Medulla oblongata (tissue), 1 donor: Measurements from ENCODE around the gene AGRN.

Experiments
- DNase-seq: peaks from one replicate; pipeline ENCODE4 v3.0.0-alpha.2; 2015; ENCODE audit errors: extremely low spot score

Gene AGRN

DNA sequence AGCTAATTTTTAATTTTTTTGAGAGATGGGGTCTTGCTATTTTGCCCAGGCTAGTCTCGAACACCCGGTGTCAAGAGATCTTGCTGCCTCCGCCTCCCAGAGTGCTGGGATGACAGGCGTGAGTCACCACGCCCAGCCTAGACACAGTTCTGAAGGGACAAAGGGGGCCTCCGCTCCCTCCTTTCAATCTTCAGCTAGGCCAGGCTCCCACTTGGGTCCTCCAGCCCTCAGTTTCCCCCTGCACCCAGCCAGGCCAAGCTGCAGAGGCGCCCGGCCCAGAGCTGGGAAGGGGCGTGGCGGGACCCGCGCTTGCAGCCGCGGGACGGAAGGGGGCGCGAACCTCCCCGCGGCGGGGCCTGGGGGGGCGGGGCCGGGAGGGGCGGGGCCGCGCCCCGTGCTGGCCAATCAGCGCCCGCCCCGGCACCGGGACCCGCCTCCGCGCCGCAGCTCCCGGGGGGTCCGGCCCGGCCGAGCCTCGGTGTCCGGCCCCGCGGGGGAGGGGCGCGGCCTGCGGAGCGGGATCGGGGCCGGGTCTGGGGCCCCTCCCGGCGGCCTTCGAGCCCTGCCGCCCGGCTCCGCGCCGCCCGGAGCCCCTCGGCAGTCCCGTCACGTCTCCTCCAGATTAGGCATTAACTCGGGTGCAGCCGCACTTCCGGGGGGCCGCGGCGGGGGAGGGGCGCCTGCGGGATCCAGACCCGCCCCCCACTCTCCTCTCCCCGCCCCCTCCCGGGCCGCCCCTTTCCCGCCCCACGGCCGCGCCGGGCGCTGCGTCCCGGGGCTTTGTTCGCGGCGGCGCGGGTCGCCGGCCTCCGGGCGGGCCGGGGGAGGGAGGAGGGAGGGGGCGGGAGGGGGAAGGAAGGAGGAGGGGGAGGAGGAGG, 559 bp upstream of the AGRN start:
- DNase-seq: peak; percentile 87

DNA sequence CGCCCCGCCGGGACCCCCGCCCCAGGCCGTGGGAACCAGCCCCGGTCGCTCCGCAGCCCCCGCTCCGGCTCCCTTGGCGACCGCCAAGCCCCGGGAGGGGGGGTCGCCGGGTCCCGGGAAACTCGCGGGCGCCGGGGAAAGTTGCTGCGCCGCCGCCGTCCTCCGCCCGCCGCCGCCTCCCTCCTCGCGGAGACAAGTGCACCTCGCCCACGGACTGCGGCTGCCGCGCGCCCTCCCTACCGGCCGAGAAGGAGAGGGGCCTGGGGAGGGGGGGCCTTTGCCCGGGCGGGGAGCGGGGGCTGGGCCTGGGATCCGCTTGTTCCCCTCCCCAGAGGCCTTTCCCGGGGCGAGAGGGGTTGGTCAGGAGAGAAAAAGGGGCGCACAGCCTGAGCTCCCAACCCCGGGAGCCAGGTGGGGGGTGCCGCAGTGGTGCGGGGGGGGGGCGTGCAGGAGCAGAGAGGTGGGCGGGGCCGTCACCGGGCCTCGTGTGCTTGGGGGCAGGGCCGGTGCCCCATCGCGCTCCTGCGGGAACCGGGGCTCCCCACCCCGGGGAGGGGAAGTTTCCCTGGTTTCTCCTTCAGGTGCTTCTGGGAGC, 592 bp downstream of the AGRN start:
- DNase-seq: no peak

DNA sequence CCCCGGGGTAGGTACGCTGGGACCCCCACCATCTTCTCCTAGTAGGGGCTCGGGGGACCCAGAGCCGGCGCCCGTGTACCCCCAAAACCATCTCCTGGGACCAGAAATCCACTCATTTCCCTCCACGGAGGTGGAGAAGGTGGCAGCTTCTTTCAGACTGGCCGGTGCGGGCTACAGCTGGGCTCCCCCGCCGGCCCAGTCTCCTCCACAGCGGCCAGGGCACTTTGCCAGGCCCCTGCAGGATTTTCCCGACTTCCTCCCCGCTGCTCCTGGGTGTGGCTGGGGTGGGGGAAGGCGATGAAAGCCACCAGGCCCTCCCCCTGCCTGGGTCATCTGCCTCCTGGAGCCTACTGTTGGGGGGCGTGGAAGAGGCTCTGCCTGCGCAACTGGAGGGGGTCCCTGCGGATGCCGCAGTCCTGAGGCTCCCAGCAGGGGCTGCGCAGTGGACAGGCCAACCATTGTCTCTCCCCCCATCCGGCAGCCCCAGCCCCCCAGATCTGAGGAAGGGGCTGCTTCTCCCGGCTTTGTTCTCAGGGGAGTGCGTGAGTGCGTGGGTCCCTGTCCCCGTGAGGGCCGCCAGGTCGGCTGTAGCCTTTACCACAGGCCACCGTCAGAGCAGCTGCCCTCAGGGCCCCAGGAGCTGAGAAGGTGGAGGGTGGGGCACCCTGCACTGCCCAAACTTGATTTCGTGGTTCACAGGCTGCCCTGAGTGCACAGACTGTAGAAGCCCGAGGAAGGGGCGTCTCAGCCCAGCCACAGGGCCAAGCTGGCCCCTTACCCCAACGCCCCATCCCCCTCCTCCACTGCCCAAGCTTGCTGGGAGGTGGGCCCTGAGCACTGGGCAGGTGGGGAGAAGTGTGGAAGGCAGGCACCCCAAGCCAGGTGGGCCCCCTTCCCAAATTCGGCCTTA, 1.3 kb downstream of the AGRN start:
- DNase-seq: no peak

DNA sequence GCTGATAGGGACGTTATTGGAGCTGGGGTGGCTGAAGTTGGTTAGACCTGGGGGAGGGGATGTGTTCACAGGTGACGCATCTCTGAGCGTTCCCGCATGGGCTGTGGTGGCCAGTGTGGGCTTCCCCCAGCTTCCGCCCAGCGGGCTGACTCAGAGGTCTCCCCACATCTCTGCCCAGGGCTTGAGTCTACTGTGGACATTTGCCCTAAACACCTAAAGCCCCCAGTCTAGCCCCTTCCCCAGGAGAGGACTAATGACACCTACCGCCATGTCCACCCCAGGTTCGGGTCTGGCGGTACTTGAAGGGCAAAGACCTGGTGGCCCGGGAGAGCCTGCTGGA, 2.0 kb downstream of the AGRN start:
- no peak for DNase-seq

DNA sequence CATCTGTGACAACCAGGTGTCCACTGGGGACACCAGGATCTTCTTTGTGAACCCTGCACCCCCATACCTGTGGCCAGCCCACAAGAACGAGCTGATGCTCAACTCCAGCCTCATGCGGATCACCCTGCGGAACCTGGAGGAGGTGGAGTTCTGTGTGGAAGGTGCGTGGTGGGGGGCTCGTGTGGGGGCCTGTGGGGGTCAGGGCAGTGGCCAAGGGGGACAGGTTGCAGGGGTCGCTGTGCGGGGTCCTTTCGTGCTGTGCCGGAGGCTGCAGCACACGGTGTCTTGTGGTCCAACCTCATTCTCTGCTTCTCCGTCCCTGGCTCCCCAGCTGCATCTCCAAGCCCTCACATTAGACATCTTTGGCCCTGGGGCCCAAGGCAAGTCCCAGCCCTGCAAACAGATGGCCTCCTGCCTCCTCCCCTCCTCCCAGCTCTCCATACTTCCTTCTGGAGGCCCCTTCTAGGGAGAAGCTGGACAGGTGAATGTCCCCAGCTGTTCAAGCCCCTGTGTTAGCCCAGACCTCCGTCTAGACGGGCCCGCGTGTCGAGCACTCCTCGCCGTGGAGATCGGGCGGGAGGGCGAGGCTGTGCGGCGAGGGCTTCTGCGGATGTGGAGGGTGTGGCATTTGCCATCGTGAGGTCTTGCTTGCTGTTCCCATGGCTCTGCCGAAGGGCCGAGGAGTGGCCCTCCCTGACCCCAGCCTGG, 2.5 kb downstream of the AGRN start:
- DNase-seq: no peak

DNA sequence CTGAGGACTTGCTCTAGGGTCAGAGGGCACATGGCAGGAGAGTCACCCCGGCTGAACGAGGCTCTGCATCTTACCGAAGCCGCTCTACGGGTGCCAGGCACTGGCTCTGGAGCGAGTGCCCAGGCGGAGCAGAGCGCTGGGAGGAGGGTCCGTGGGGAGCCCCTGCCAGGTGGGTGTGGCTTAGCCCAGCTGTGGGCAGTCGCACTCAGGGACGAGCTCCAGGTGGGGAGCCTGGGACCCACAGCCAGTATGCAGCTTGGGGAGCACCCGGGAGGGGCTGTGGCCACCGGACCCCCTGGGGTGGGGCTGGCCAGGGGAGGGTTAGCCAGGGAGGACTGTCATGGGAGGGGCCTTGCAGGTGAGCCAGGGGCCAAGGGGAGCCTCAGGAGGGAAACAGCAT, 3.8 kb downstream of the AGRN start:
- DNase-seq: no peak

DNA sequence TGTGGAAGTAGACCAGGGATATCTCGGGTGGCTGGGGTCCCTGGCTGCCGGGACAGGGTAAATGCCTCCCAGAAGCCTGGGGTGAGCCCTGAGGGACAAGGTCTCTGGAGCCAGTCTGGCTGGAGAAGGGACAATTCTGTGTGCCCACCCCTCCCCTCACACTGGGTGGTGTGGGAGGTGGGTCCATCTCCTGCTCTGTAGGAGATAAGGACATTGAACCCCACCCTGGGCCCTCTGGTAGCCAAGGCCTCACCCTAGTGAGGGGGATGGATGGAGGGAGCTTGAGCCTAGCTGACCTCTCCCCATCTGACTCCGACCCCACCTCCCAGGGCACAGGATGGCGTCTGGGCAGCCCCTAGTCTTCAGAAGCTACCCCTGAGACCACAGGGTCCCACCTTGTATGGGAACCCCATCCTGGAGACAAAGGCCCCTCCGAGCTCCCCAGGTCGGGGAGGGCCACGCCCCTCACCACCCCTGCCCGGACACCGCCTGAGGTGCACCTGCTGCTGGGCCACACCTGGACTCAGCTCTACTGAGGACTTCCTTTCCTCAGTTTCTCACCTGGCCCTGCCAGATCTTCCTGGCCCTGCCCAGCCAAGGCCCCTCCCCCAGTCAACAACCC, 4.3 kb downstream of the AGRN start:
- DNase-seq: no peak

DNA sequence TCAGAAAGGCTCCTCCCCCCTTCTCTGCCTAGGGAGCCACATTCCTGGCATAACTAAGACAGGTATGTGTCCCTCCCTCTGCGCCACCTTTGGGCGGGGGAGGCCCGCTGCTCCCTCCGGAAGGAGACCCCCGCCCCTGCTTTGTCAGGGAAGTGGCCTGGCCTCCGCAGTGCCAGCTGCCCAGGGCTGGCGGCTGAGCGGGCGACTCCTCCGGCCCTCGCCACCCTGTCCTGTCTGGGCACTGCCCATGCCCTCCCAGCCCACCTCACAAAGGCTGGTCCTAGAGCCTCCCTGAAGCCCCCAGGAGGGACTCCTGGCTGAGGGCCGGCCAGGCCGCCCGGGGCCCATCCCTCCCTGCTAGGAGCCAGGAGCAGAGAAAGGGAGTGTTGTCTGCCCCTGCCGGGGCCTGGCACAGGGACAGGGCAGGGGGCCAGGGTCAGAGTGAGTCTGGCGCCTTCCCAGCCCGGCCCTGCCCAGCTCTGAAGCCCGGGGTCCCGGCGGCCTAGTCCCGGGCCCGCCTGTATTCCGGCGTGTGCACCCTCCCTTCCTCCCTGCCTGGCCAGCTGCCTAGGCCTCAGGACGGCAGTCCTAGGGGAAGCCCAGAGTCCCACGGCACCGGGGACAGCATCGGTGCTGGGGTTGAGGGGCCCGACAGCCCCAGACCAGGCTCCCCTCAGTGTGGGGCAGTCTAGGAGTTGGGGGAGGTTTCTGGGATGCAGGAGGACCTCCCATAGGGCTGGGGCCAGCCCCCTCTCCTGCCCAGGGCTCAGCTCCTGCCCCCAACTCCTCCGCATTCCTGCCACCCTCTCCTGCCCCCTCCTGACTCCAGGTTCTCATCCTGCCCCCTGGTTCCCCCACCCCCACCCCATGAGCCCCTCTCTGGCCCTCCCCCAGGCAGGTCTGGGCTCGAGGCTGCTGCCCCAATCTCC, 5.1 kb downstream of the AGRN start:
- peak; percentile 29 for DNase-seq

DNA sequence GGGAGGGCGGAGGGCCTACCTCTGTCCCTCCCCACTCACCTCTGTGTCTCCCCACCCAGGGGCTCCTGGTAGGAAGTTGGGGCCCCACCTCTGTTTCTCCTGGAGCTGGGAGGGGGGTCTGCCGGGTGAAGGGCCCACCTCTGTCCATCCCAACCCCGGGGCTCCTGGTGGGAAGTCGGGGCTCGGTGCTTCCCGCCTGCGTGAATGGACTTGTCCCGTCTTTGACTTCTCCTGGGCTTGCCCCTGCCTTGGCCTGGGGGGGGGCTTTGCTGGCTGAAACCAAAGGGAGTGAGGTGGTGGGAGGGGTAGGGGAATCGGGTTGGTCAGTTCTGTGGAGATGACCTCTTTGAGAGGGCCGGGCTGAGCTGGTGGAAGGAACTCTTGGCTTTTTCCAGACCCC, 5.8 kb downstream of the AGRN start:
- DNase-seq: no peak

DNA sequence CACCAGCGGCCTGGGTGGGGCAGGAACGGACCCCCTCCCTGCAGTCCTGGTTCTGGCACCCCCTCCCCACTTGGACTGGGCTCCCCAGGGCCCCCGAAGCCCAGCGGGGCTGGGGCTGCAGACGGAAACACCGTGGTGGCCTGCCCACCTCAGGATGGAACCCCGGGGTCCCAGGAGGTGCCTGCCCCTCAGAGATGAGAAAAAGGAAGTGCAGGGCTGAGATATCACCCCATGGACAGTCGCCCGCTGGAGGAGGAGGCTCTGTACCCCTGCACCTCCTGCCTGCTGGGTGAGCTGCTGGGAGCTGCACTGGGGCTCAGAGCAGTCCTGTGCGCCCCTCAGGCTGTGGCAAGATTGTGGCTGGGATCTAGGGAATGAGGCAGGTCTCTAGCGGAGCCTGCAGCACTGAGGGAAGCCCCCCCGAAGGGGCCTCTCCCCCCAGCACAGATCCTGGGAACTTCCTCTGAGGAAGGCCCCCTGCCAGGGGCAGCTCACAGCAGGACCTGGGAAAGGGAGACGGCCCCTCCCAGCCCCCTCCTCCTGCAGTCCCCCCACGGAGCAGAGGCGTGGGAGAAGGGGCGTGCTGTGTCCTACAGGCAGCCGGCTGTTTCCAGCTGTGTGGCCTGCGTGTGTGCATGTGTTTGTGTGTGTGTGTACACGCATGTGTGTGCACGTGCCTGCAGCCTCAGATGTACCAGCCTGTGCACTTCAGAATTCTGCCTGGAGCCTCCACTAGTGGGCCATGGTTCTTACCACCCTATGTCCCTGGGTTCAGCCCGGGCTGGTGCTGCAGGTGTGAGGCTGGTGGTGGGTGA, 6.9 kb downstream of the AGRN start:
- no peak for DNase-seq

DNA sequence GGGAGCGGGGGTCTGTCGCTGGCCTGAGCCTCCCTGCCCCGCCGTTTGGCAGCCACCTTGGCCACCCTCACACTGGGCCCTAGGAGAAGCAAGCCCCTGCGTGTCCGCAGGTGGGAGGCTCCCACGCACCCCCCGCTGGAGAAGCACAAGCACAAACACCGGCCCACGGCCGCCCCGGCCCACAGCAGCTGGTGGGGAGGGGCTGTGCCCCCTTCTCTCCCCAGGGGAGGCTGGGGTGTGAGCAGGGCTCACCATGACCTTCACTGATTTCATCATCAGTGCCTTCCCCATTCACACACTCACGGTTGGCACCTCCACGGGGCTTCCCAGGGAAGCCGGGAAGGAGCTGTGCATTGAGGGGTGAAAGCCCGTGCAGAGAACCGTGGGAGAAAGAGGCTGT, 7.9 kb downstream of the AGRN start:
- no peak for DNase-seq

DNA sequence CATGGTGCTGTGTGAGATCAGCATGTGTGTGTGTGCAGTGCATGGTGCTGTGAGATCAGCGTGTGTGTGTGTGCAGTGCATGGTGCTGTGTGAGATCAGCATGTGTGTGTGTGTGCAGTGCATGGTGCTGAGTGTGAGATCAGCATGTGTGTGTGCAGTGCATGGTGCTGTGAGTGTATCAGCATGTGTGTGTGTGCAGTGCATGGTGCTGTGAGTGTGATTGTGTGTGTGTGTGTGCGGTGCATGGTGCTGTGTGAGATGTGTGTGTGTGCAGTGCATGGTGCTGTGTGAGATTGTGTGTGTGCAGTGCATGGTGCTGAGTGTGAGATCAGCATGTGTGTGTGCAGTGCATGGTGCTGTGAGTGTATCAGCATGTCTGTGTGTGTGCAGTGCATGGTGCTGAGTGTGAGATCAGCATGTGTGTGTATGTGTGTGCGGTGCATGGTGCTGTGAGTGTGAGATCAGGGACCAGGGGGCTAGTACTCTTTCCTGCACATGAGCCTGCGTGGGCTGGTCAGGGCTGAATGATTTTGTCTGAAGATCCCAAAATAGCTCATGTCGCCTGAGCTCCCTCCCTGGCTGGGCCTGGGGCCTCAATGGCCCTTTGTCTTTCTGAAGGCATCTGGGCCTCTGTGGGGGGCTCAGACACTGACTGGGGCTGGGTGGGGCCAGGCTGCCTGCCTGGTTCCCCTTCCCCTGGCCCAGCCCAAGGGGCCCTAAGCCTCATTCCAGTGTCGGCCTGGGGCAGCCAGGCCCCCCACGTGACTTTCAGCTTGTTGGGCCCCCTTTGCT, 11.1 kb downstream of the AGRN start:
- DNase-seq: peak; percentile 35

DNA sequence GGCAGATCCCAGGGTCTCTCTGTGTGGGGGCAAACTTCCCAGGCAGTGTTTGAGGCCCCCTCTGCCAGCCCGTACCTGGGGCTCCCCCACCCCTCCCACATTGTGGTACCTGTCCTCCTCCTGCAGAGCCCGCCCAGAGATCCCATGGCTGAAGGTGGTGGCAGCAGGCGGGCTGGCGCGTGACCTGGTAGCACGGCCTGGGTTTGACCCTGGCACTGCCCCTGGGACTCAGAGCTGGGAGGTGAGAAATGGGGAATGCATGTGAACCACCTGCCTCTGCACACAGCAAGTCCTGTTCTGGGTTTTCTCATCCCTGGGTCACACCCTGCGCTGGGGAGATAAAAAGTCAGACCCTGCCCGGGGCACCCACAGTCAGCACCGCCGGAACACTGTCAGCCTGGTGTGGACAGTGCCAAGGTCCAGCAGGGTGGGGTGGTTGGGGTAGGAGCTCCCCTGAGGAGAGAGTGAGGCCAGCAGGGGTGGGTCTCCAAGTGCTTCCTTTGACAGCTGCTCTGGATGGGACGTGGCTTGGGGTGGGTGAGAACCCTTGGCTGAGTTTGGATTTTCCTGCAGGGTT, 11.8 kb downstream of the AGRN start:
- DNase-seq: no peak

DNA sequence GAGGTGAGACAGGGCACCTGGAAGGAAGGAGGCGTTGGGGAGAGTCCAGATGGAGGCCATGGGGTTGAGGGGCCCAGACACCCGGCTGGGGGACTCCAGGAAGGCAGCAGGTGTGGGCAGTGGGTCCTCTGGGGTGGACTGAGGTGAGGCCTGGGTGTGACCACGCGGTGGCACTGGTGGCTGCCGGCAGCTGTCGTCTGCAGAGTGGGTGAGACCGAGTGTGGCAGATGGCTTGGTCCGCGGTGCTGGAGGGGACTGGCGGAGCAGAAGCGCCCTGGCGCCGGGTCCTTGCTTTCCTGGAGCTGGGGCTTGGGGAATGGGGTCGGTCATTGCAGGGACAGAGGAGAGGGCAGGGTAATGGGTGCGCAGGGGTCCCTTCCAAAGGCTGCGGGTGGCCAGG, 12.5 kb downstream of the AGRN start:
- DNase-seq: no peak

DNA sequence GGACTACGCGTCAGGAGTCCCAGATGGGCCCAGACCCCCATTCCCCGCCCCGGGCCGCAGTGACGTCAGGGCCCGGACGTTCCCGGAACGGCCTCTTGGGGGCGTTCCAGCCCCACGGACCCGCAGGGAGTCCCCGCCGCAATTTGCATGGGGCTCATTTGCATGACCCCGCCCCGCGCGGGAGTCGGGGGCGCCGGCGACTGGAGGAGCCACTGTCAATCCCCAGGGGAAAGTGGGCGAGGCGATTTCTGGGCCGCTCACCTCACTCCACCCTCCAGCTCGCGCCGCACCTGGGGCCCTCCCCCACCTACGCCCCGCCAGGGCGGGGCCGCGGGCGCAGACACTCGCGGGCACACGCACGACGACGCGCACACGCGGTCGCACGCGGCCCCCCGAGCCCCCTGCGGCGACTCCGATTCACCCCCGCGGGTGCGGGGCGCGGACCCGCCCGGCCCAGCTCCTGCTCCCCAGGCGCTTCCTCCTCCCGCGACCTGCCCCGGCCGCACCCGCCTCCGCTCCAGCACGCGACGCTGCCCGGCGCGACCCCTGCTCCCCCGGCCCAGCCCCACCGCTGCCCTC, 13.2 kb downstream of the AGRN start:
- DNase-seq: peak; percentile 84

DNA sequence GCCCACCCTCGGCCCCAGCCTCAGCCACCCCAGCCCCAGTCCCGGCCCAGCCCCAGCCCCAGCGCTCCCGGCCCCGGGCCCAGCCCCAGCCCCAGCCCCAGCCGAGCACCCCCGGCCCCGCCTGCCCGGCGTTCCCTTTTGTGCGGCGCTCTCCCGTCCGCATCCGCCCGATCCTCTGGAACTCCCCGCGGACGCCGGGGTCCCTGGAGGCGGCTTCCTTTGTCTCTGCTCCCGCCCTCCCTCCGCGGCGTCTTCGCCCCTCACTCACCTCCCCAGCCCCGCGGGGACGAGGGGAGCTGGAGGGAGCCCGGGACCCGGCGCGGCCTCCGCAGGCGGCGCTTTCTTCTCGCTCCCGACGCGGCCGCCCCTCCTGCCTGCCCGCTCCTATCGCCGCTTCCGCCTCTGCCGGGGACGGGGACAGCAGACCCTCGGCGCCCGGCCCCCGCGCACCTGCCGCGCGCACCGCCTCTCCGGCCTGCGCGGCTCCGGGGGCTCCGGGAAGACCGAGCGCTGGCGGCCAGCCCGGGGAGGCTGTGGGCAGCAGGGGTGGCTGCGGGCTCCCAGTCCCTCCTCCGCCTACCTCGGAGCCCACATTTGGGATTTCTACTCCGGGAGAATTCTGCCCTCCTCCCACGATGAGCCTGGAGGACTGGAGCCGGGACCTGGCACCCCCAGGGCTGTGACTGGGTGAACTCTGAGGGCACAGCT, 14.0 kb downstream of the AGRN start:
- DNase-seq: no peak

DNA sequence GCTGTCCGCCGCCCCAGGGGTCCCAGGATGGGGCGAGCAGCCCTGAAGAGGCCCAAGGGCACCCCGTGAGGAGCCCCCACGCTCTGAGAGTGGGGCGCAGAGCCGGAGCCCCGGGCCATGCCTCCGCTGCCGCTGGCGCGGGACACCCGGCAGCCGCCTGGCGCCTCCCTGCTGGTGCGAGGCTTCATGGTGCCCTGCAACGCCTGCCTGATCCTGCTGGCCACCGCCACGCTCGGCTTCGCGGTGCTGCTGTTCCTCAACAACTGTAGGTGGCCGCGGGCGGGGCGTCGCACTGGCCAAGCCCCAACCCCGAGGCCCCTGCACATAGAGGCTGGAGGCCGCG, 14.5 kb downstream of the AGRN start:
- no peak for DNase-seq
